SK-N-SH (cell line): ENCODE measurements around the gene POU6F1.

ENCODE experiments used
- EP300 ChIP-seq, 2 experiments: IDR thresholded peaks; 2 replicates each; pipeline versions ENCODE4 v1.4.0 to v1.6.1; 2012; ENCODE audit warnings: borderline replicate concordance in 1 of 2, low read depth in 1 of 2, low read length in 1 of 2
- GABPA ChIP-seq: IDR thresholded peaks from 2 replicates; pipeline ENCODE4 v1.4.0; 2012; ENCODE audit warnings: low read depth, mild to moderate bottlenecking
- JUND ChIP-seq: IDR thresholded peaks from 2 replicates; pipeline ENCODE4 v1.4.0; 2012
- RAD21 ChIP-seq: IDR thresholded peaks from 2 replicates; pipeline ENCODE4 v1.6.1; 2012; ENCODE audit warnings: mild to moderate bottlenecking, low read length
- RFX5 ChIP-seq: IDR thresholded peaks from 2 replicates; pipeline ENCODE4 v1.6.1; 2012; ENCODE audit warnings: mild to moderate bottlenecking, improper control_type of control experiment, low read length
- TAF1 ChIP-seq: IDR thresholded peaks from 2 replicates; pipeline ENCODE4 v1.6.1; 2012; ENCODE audit warnings: low read depth, mild to moderate bottlenecking, low read length, moderate library complexity, borderline replicate concordance
- TF ChIP-seq, protein P1 (sequence below): fragments of 200-600 bp; sonication (generic); IDR thresholded peaks from 2 replicates; pipeline ENCODE4 v1.6.1; 2017; ENCODE audit warnings: antibody characterized with exemption, mild to moderate bottlenecking, moderate library complexity
- TF ChIP-seq, protein P2 (sequence below): IDR thresholded peaks from 2 replicates; pipeline ENCODE4 v1.6.1; 2012; ENCODE audit warnings: mild to moderate bottlenecking, low read depth, low read length, moderate library complexity

DNA sequence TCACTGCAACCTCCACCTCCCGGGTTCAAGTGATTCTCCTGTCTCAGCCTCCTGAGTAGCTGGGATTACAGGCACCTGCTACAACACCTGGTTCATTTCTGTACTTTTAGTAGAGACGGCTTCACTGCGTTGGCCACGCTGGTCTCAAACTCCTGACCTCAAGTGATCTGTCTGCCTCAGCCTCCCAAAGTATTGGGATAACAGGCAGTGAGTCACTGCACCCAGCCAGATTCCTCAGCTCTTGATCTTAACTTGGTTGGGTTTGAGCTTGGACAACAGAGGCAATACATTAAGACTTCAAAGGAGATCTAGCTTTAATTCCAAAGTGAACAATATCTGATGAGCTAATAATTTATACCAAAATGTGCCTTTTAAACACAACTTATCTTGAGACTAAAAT is 26.4 kb upstream of the POU6F1 start:
- TF ChIP-seq EP300 (IDR thresholded peaks at IDR 0.05; ENCODE audit: borderline replicate concordance in 1 of 2, low read depth in 1 of 2, low read length in 1 of 2) (no peak), RAD21 (no peak), RFX5 (no peak), GABPA (no peak), JUND (no peak), TAF1 (no peak)
- TF ChIP-seq, protein P1, sequence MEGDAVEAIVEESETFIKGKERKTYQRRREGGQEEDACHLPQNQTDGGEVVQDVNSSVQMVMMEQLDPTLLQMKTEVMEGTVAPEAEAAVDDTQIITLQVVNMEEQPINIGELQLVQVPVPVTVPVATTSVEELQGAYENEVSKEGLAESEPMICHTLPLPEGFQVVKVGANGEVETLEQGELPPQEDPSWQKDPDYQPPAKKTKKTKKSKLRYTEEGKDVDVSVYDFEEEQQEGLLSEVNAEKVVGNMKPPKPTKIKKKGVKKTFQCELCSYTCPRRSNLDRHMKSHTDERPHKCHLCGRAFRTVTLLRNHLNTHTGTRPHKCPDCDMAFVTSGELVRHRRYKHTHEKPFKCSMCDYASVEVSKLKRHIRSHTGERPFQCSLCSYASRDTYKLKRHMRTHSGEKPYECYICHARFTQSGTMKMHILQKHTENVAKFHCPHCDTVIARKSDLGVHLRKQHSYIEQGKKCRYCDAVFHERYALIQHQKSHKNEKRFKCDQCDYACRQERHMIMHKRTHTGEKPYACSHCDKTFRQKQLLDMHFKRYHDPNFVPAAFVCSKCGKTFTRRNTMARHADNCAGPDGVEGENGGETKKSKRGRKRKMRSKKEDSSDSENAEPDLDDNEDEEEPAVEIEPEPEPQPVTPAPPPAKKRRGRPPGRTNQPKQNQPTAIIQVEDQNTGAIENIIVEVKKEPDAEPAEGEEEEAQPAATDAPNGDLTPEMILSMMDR = no peak
- TF ChIP-seq, protein P2, sequence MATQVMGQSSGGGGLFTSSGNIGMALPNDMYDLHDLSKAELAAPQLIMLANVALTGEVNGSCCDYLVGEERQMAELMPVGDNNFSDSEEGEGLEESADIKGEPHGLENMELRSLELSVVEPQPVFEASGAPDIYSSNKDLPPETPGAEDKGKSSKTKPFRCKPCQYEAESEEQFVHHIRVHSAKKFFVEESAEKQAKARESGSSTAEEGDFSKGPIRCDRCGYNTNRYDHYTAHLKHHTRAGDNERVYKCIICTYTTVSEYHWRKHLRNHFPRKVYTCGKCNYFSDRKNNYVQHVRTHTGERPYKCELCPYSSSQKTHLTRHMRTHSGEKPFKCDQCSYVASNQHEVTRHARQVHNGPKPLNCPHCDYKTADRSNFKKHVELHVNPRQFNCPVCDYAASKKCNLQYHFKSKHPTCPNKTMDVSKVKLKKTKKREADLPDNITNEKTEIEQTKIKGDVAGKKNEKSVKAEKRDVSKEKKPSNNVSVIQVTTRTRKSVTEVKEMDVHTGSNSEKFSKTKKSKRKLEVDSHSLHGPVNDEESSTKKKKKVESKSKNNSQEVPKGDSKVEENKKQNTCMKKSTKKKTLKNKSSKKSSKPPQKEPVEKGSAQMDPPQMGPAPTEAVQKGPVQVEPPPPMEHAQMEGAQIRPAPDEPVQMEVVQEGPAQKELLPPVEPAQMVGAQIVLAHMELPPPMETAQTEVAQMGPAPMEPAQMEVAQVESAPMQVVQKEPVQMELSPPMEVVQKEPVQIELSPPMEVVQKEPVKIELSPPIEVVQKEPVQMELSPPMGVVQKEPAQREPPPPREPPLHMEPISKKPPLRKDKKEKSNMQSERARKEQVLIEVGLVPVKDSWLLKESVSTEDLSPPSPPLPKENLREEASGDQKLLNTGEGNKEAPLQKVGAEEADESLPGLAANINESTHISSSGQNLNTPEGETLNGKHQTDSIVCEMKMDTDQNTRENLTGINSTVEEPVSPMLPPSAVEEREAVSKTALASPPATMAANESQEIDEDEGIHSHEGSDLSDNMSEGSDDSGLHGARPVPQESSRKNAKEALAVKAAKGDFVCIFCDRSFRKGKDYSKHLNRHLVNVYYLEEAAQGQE = no peak
